HG03378 (cell line): ENCODE data around the gene NMNAT1.
"Not testable (repeated sequence)": the region's sequence is repeated elsewhere in the genome, so short reads cannot be mapped to it uniquely, and the experiment has no call there.

Experiments
- ATAC-seq: cut with Tn5 transposase; IDR thresholded peaks from one replicate; pipeline ENCODE4 v1.9.1; 2021; ENCODE audit warnings: mild to moderate bottlenecking, moderate library complexity; ENCODE audit not compliant: unreplicated experiment

Gene NMNAT1

DNA sequence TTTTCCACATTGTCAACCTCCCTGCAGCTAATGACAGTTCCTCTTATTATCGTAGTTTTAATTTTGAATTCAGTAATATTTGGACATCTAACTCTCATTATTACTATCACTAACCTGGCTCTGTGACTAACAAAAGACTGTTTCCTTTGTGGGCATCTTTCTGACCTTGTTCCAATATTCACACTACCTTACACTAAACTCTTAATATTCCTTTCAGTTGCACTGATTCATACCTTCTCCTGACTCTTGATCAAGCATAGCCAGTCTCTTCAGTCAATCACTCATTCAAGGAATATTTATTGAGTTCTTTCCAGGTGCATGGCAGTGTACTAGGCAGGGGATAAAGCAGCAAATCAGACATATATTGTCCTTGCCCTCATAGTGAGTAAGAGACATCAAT is 25.4 kb upstream of the NMNAT1 start:
- no peak for ATAC-seq

GRCh38 chr1:9920606-9921005 is 22.7 kb upstream of the NMNAT1 start:
- ATAC-seq = no peak

DNA sequence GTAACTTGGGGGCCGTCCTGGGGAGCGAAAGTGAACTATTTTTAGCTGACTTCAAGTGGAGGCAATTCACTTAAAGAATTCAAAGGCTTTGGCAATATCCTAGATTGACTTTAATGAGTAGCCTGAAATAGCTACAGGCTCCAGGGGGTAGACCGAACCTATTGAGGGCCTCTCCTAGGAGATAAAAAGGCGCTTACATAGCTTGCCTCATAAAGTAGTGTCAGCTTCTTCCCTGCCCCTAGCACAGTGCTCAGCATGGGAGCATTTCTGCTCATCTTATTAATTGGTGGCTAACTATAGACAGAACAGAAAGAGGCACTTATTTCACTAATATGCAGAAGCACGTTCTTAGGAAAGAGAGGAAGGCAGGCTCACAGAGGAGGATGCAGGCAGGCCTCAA is 20.9 kb upstream of the NMNAT1 start:
- no peak for ATAC-seq

DNA sequence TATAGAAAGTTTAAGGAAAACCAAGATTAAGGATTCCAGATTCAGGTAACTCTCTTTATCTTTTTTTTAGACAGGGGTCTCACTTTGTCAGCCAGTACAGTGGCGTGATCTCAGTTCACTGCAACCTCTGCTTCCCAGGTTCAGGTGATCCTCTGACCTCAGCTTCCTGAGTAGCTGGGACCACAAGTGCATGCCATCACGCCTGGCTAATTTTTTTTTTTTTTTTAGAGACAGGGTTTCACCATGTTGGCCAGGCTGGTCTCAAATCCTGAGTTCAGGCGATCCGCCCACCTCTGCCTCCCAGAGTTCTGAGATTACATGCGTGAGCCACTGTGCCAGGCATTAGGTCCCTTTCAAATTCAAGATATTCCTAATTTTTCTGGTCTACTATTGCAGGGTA is 16.0 kb upstream of the NMNAT1 start:
- no peak for ATAC-seq

- no peak for ATAC-seq
These were observed 13.6 kb upstream of the NMNAT1 start for GRCh38 chr1:9929431-9930385.

GRCh38 chr1:9942399-9942938 is 806 bp upstream of the NMNAT1 start:
- peak; percentile 32 for ATAC-seq

- no peak for ATAC-seq
These were observed 3.0 kb downstream of the NMNAT1 start for GRCh38 chr1:9946315-9946714.

- ATAC-seq = no peak
These were observed 14.5 kb downstream of the NMNAT1 start for GRCh38 chr1:9957726-9958125.

DNA sequence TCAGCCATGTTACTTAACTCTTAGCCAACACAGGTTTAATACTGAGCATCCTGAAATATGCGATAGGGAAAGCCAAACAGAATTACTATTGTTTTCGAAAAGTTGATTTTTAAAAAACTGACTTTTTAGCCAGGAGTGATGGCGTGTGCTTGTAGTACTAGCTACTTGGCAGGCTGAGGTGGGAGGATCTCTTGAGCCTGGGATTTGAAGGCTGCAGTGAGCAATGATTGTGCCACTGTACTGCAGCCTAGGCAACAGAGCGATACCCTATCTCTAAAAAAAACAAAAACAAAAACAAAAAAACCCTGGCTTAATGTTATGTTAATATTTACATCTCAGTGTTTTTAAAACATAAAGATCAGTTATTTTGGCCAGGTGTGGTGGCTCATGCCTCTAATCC is 16.7 kb downstream of the NMNAT1 start:
- ATAC-seq = no peak

DNA sequence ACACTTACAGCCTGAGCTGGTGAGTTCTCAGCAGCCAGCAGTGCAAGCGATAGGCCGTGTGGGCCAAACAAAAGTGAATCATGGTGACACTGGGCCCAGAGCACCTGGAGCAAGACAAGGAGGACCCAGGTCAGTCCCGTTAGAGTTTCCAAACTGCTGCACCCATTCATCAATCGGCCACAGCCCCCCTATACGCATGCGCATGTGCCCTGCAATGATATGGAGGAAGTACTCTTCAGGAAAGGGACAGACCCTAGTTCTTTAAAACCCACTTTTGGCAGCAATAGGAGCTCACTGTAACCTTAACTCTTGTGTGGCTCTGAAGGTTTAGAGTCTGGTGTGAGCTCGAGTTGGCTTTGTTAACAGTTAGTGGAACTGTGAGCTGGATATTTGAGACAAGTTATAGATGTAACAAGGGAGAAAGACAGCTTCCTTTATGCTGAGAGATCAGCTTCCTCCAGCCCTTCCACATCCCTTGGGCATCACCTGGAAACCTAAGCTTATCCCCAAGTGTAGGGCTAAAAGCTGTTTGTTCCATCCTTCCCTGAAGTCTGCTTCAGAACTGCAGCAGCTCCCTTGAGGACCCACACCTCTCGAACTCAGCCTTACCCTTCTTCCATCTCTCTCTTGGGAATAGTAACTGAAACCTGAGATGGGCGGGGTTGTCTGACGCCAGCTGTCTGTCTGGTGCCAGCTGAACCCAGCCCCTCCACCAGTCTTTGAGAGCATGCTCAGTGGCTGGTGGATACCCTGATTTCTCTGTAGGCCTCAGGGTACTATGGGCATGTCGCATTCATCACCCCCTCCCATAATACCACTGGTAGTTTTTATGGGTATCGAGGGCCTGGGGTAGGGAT is 17.7 kb downstream of the NMNAT1 start:
- no peak for ATAC-seq

DNA sequence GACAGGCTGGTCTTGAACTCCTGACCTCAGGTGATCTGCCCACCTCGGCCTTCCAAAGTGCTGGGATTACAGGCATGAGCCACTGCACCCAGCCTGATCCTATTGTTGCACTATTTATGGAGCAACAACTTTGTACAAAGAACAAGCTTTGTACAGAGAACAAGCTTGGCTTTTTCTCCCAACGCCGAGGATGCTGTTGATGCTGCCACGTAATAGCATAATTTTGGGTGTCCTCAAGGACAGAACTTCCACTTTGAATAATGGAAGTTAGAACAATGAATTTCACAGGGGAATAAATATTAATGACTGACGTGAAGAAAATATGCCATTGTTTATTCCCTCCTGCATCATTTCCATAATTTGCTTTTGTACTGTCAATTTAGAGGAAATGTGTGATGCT is 41.0 kb downstream of the NMNAT1 start:
- no peak for ATAC-seq

DNA sequence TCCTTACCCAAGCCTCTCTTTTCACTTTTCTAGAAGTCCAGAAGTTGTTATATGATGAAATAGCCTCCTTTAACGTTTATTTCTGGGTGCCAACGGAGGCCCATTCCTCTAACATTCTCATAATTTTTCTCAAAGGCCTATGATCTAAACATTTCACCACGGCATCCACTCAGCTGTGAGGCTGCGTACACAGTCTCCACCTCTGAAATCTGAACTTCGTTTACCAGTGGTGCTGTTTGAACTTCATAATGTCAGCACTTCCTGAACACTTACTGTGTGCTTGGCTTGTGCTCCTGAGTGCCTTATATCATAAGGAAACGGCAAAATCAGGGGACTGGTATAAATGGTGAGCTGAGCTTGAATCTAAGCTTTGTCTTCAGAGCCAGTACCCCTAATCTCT is 41.7 kb downstream of the NMNAT1 start:
- ATAC-seq = no peak

DNA sequence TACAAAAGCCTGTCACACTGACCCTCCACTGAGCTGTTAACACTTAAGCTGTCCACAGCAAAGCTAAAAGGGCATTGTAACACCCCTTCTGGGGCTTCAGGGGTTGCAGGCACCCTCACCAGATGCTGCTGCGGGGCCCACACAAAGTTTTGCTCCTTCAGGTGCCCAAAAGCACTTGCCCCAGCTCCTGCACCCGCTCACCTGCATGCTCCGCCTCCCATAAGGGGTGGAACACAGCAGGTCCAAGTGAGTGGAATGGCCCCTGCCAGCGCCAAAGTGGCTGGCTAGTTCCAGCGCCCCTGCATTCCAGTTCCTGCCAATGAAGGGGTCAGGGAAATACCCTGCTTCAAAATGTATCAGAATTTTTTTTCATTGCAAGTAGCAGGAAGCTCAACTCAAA is 46.5 kb downstream of the NMNAT1 start:
- ATAC-seq = no peak

- ATAC-seq = no peak
These were observed 47.7 kb downstream of the NMNAT1 start for GRCh38 chr1:9990944-9991343.

DNA sequence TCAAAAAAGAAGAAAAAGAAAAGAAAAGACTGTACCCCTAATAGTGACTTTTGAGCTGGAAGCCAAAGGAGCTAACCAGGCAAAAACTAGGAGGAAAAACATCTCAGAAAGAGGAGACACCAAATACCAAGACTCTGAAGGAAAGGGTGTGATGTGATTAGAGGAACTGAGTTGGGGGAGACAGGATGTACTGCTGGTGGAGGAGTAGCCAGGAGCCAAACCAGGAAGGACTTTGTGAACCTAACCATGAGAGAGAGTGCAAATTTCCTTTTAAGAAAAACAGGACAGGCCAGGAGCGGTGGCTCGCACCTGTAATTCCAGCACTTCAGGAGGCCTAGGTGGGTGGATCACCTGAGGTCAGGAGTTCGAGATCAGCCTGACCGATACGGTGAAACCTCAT is 49.6 kb downstream of the NMNAT1 start:
- ATAC-seq = no peak

- no peak for ATAC-seq
These were observed 50.3 kb downstream of the NMNAT1 start for GRCh38 chr1:9993561-9994075.

GRCh38 chr1:9996624-9997582 is 53.6 kb downstream of the NMNAT1 start, which contains the start of gene RBP7:
TSS of gene RBP7 (plus strand) at chr1:9997228. CDS start at chr1:9997259, 31 bp downstream.
- ATAC-seq = no peak

DNA sequence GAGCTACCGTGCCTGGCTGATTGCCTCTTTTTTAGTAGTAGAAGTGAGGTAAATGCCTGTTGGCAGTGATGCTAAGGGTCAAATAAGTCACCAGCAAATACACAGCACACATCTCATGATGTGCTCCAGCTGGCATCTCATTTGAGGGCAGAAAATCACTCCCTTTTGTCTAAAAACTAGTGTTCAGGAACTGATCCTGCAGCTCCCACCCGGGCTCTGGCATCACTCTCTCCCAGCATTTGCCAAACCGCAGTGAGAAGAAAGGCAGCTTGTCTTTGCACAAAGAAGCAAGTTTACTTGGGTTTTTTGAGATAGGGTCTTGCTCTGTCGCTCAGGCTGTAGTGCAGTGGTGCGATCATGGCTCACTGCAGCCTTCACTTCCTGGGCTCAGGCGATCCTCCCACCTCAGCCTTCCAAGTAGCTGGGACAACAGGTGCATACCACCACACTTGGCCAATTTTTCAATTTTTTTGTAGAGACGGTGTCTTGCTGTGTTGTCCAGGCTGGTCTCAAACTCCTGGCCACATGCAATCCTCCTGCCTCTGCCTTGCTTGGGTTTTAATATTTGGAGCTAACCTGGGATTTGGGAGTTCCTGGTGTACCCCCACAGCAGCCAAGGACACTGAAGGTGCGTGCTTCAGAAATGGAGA is 57.9 kb downstream of the NMNAT1 start:
- no peak for ATAC-seq

DNA sequence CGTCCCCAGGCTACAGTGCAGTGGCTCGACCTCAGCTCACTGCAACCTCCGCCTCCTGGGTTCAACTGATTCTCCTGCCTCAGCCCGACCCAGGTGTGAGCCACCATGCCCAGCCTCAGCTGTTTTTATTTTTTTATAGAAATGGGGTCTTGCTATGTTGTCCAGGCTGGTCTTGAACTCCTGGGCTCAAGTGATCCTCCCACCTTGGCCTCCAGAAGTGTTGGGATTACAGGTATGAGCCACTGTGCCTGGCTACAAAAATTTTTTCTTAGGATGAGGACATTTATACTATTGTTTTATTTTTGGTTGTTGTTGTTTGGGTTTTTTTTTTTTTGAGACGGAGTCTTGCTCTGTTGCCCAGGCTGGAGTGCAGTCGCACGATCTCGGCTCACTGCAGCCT is 62.0 kb downstream of the NMNAT1 start:
- ATAC-seq = not testable (repeated sequence)

- no peak for ATAC-seq
These were observed 63.9 kb downstream of the NMNAT1 start for GRCh38 chr1:10007169-10007568.
